ENCODE measurements around the gene MYO1D.

GRCh38 chr17:32672711-32673110 is 204.2 kb downstream of the MYO1D start:
- TF ChIP-seq CTCF (IDR thresholded peaks at IDR 0.05) (no peak), POLR2A (IDR thresholded peaks at IDR 0.05) (no peak)
